A549 (cell line): ENCODE data around the gene PRKAG2.

ENCODE experiments used
- CBX8 ChIP-seq: fragments of 200-600 bp; sonication (generic); IDR thresholded peaks from 2 replicates; pipeline ENCODE4 v1.6.1; 2016
- CEBPB ChIP-seq, 2 experiments: fragments of >200 bp in 1 of 2; sonication (Bioruptor Twin) in 1 of 2; formaldehyde crosslinking in 1 of 2; IDR thresholded peaks; 2 replicates each; pipeline ENCODE4 v1.6.1; 2012 to 2016
- CTCF ChIP-seq: fragments of >200 bp; sonication (Bioruptor Twin); formaldehyde crosslinking; IDR thresholded peaks from 3 replicates; pipeline ENCODE4 v1.5.1; 2016
- EP300 ChIP-seq, 2 experiments: fragments of >200 bp; sonication (Bioruptor Twin); formaldehyde crosslinking; IDR thresholded peaks; 2 replicates in 1 of 2; 3 replicates in 1 of 2; pipeline ENCODE4 v1.6.1; 2016 to 2017
- JUNB ChIP-seq: fragments of >200 bp; sonication (Bioruptor Twin); formaldehyde crosslinking; IDR thresholded peaks from 2 replicates; pipeline ENCODE4 v1.6.1; 2016
- KDM5A ChIP-seq: fragments of 200-600 bp; sonication (generic); IDR thresholded peaks from 2 replicates; pipeline ENCODE4 v1.6.1; 2016; ENCODE audit warnings: antibody characterized with exemption, mild to moderate bottlenecking
- POLR2A ChIP-seq: IDR thresholded peaks from 2 replicates; pipeline ENCODE4 v1.6.1; 2012; ENCODE audit warnings: mild to moderate bottlenecking, low read length
- RFX5 ChIP-seq: fragments of 450-650 bp; IDR thresholded peaks from 2 replicates; pipeline ENCODE4 v1.7.1; 2014; ENCODE audit warnings: antibody characterized with exemption, mild to moderate bottlenecking, moderate library complexity
- TF ChIP-seq, protein P1 (sequence below): IDR thresholded peaks from 2 replicates; pipeline ENCODE4 v1.6.1; 2012

DNA sequence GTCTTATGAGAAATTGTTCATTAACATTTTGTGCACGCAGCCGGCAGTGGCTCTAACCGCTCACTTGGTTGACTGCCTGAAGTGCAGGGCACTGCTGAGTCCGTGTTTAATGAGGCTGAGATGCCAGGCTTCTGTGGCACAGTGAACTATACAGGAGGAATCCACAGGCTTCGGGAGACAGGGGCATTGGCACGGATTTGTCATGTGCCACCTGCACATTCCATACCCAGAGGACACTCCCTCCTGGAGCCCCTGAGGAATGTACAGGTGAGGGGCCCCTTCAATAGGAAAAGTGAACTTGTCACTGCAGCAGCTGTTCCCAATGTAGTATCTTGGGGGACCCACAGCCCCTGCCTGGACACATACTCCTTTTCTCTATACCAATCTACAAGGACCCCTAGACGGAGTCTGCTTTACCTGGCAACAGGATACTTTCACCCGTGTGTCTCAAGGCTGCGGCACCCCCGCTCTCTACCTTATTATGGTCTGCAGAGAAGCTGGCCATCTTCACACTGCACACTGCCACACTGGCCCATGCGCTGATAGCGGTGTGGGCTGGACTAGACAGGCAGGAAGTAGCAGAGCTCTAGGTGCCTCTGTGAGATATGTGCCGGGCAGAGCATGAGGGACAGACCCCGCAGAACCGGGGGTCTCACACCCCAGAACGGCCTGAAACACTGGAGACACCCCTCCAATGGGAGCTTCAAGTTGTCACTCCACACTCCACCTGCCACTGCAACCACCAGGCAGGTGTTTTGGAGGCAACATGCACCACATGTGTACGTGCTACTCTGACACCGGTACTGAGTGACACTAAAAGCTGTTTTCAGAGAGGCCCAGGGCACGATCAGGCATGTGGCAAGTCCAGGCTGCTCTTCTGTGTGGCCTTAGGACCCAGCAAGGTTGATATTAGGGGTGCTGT lies 285.8 kb downstream of the PRKAG2 start:
- TF ChIP-seq CTCF: no peak
- no peak for TF ChIP-seq RFX5
- TF ChIP-seq EP300 (IDR thresholded peaks at IDR 0.05): no peak
- TF ChIP-seq POLR2A: no peak
- TF ChIP-seq, protein P1, sequence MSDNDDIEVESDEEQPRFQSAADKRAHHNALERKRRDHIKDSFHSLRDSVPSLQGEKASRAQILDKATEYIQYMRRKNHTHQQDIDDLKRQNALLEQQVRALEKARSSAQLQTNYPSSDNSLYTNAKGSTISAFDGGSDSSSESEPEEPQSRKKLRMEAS: no peak
- no peak for TF ChIP-seq CEBPB (IDR thresholded peaks at IDR 0.05)
- no peak for TF ChIP-seq KDM5A
- TF ChIP-seq JUNB: no peak
- TF ChIP-seq CBX8: no peak
